Posterior cingulate gyrus (tissue), 11 donors: ENCODE results near the gene CTNNA2.

Experiments
- DNase-seq, 10 donors: peaks; one replicate each; pipeline versions ENCODE4 v3.0.0 to v3.0.0-alpha.2; 2020 to 2021; ENCODE audit warnings: mixed read lengths in 3 of 10
- intact Hi-C: fragments of 100-400 bp; cut with DNase I; formaldehyde crosslinking; loops from one replicate; pipeline ENCODE4 v1.15.1; 2023

The CTNNA2 gene

GRCh38 chr2:79512442-79513401 is at the start of gene CTNNA2:
CTNNA2 (plus strand) TSS chr2:79513051.
- peak; percentile 56 to 97 (median 76) for DNase-seq
- intact Hi-C loops = loop anchor here (10.0 kb wide), 1 partner anchor 342 kb away; no protein-coding TSS in a partner anchor

DNA sequence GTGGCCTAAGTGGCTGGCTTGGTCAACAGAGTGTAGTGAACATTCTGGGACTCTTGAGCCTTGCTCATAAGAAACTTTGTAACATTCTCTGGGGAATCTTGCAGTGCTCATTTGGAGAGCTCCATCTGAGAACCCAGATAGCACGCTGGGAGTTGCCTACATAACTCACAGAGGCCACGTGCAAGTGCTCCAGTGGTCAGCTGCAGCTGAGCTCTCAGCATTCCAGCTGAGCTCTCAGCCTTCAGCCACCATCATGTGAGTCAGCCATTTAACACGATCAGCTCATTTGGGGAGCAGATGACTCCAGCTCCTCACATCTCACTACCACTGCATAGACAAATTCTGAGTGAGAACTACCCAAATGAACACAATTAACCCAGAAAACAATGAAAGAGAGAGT is 25.5 kb upstream of the CTNNA2 start:
- intact Hi-C loops = no loop called here
- no peak for DNase-seq

- intact Hi-C loops = loop anchor here (10.0 kb wide), 1 partner anchor 343 kb away; no protein-coding TSS in a partner anchor
- DNase-seq = peak in 3 of 10 donors; percentile 27 to 78 (median 44)
Observed at GRCh38 chr2:79511320-79511951, 1.4 kb upstream of the CTNNA2 start.

DNA sequence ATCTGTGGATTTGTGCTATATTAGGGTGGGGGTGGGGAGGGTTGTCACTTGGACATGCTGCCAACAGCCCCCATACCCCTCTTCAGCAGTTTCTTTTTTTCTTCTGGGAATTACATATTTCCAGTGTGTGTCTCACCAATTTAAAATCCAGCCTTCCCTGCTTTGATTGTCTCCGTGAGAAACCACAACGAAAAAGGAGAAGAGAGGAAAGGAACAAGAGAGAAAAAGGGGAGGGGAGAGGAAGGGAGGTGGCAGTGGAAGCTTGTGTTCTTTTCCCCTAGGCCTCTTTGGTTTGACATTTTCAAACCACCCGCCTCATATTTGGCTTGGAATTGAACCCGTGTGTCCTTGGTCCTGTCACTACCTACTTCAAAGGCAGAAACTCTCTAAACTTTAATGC is 860 bp downstream of the CTNNA2 start:
- no peak for DNase-seq
- intact Hi-C loops = loop anchor here (10.0 kb wide), 1 partner anchor 341 kb away; no protein-coding TSS in a partner anchor

- intact Hi-C loops = no loop called here
- no peak for DNase-seq
Observed at GRCh38 chr2:79529636-79530035, 16.8 kb downstream of the CTNNA2 start.

- no peak for DNase-seq
- intact Hi-C loops = no loop called here
Observed at GRCh38 chr2:79530443-79530842, 17.6 kb downstream of the CTNNA2 start.

GRCh38 chr2:79547568-79547967 is 34.7 kb downstream of the CTNNA2 start:
- intact Hi-C loops = no loop called here
- DNase-seq = no peak

- DNase-seq = no peak
- intact Hi-C loops = no loop called here
Observed at GRCh38 chr2:79552653-79553052, 39.8 kb downstream of the CTNNA2 start.

DNA sequence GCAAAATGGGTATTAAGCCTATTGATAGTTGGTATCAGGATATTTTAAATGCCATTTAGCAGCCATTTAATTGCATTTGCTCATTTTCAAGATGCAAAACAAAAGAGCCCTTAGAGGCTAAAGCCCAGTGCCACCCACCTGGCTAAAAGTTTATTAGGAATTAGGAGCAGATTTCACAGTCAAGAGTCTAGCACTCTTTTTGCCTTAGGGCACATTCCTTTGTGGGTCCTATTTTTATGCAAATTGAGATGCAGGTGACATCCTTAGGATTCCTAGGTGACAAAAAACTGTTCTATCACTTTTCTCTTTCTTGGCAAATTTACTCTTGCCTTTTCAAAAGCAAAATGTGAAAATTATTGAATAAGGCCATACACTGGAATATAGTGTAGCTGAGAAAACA is 42.0 kb downstream of the CTNNA2 start:
- intact Hi-C loops = no loop called here
- DNase-seq = no peak

DNA sequence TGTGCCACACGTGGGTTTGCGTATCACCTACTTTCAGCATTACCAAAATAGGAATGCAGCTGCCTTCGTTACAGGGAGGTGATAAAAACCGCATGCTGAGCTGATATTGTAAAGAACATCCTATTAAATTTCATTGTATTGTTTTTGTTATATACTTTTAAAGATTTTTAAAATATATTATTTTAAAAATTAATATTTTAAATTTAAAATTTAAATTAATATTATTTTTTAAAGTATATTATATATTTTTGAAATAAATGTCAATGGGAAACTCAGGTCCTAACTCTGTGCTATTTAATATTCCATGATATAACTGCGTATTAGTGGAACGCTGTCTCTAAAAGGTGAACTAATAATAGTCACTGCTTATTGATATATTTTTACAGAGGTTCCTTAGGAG is 51.2 kb downstream of the CTNNA2 start:
- intact Hi-C loops = no loop called here
- DNase-seq = no peak

GRCh38 chr2:79569048-79569447 is 56.2 kb downstream of the CTNNA2 start:
- intact Hi-C loops = no loop called here
- DNase-seq = no peak

GRCh38 chr2:79573895-79574674 is 61.2 kb downstream of the CTNNA2 start:
- DNase-seq = no peak
- intact Hi-C loops = no loop called here

GRCh38 chr2:79576451-79576850 is 63.6 kb downstream of the CTNNA2 start:
- DNase-seq = no peak

GRCh38 chr2:79578952-79579351 is 66.1 kb downstream of the CTNNA2 start:
- intact Hi-C loops = no loop called here
- DNase-seq = no peak

More at GRCh38 chr2:79576451-79576850, 63.6 kb downstream of the CTNNA2 start:
- intact Hi-C loops = no loop called here

DNA sequence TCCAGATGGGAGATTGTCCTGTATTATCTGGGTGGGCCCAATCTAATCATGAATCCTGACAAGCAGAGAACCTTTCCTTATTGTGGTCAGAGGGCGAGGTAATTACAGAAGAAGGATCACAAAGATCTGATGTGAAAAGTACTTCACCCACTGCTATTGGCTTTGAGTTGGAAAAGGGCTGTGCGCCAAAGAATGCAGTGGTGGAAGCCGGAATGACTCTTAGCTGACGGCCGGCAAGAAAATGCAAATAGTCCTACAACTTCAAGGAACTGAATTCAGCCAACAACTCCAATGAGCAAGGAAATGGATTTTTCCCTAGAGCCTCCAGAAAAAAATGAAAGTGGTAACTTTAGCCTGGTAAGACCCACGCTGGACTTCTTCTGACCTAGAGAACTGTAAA is 67.3 kb downstream of the CTNNA2 start:
- intact Hi-C loops = no loop called here
- no peak for DNase-seq

DNA sequence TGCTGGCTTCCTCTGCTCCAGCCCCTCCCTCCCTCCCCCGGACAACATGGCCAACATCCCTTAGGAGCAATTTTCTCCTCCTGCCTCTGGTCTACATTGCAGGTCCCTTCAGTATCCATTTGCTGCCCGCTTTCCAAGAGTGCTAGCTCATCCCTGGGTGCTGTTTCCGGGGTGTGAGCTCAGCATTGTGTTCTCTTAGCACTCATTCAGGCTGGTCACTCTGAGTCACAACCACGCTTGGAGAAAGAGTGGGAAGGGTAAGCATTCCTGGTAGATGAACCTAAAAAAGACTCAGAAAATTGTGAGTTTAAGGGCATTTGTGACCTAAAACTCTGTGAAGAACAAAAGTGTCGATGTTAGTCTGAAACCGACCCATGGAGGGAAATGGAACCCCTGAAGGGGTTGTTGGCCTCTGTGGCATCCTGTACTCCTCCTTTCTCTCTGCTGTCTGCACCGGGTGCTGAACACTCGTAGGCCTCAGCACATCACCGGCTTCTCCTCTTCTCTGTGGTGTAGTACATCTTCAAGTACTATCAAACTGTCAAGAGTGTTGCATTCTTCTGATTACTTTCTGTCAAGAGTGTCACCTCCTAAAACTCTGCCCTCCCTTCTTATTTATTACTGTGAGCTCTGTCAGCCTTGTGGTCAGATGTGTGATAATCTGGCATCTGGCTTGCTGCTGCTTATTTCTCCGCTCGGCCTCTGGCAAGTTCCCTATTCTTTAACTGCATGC is 73.0 kb downstream of the CTNNA2 start:
- intact Hi-C loops = no loop called here
- peak in 7 of 10 donors; percentile 11 to 92 (median 54) for DNase-seq

GRCh38 chr2:79591281-79591680 is 78.4 kb downstream of the CTNNA2 start:
- no peak for DNase-seq
- intact Hi-C loops = no loop called here

DNA sequence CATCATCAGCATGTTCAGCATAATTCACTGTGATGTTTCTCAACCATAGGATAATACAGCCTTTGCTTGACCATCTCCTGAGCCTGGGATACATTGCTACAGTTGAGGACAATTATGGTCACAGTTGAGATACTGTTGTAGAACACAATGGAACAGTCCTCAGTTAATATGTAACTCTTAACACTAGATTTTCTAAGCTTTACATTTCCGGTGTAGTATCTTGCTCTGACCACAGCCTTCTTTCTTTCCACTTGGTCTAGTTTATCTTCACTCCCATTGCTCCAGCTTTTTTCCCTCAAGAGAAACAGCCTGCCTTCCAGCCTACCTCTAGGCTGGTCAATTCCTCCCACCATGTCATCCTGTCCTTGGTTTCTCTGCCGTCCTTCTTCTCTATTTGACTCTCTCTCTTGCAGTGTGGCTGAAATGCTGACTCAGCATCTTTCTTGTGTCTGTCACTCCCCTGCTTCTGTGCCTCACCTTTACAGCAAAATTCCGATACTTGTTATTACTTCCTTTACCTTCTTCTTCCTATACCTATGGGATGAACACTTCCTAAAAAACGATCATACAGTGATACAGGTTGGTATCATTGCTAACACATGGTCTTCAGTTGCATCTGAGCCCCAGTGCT is 80.5 kb downstream of the CTNNA2 start:
- intact Hi-C loops = no loop called here
- no peak for DNase-seq

GRCh38 chr2:79596403-79596802 is 83.6 kb downstream of the CTNNA2 start:
- intact Hi-C loops = no loop called here
- DNase-seq = no peak

- DNase-seq = no peak
- intact Hi-C loops = no loop called here
Observed at GRCh38 chr2:79604748-79605147, 91.9 kb downstream of the CTNNA2 start.
